MM.1S (cell line): Measurements from ENCODE around the gene GLI1.
A peak's percentile ranks its signal among the peaks of the same experiment; 100 is the strongest.
"Not testable (repeated sequence)": the region's sequence is repeated elsewhere in the genome, so short reads cannot be mapped to it uniquely, and the experiment has no call there.

Experiments
- DNase-seq: peaks from one replicate; pipeline ENCODE4 v3.0.0-alpha.2; 2015
- H2AFZ ChIP-seq: fragments of 300-600 bp; sonication (generic); 2 replicates; pipeline ENCODE4 v1.6.0; 2016; ENCODE audit warnings: antibody characterized with exemption, low read length
- H3F3A ChIP-seq: fragments of 300-600 bp; sonication (generic); 2 replicates; pipeline ENCODE4 v1.6.1; 2016; ENCODE audit warnings: mild to moderate bottlenecking, antibody characterized with exemption, low read length, moderate library complexity, mixed read lengths; ENCODE audit not compliant: insufficient read depth
- H3K27ac ChIP-seq: fragments of 300-600 bp; sonication (generic); 2 replicates; pipeline ENCODE4 v1.5.1; 2016; ENCODE audit warnings: mild to moderate bottlenecking, low read length
- H3K27me3 ChIP-seq: fragments of 300-600 bp; sonication (generic); replicated peaks from 2 replicates; pipeline ENCODE4 v1.6.0; 2016; ENCODE audit warnings: low read length; ENCODE audit not compliant: insufficient read depth
- H3K36me3 ChIP-seq: fragments of 300-600 bp; sonication (generic); replicated peaks from 2 replicates; pipeline ENCODE4 v1.6.1; 2016; ENCODE audit warnings: mild to moderate bottlenecking, low read length, mixed read lengths; ENCODE audit not compliant: insufficient read depth
- H3K4me1 ChIP-seq: fragments of 300-600 bp; sonication (generic); 2 replicates; pipeline ENCODE4 v1.6.1; 2016; ENCODE audit warnings: low read length, mixed read lengths
- H3K4me2 ChIP-seq: fragments of 300-600 bp; sonication (generic); 2 replicates; pipeline ENCODE4 v1.6.0; 2016; ENCODE audit warnings: low read depth, low read length
- H3K4me3 ChIP-seq: fragments of 300-600 bp; sonication (generic); 2 replicates; pipeline ENCODE4 v1.5.1; 2016; ENCODE audit warnings: low read length, mixed read lengths
- H3K79me2 ChIP-seq: fragments of 300-600 bp; sonication (generic); 2 replicates; pipeline ENCODE4 v1.6.1; 2016; ENCODE audit warnings: mixed run types, low read length, mixed read lengths
- H3K9ac ChIP-seq: fragments of 300-600 bp; sonication (generic); 2 replicates; pipeline ENCODE4 v1.6.1; 2016; ENCODE audit warnings: low read length, mixed read lengths
- H3K9me2 ChIP-seq: fragments of 300-600 bp; sonication (generic); replicated peaks from 2 replicates; pipeline ENCODE4 v1.6.1; 2016; ENCODE audit warnings: mild to moderate bottlenecking, low read length, mixed read lengths; ENCODE audit not compliant: insufficient read depth
- H3K9me3 ChIP-seq: fragments of 300-600 bp; sonication (generic); replicated peaks from 2 replicates; pipeline ENCODE4 v1.6.1; 2016; ENCODE audit warnings: mild to moderate bottlenecking, low read length, mixed read lengths; ENCODE audit not compliant: insufficient read depth
- H4K20me1 ChIP-seq: fragments of 300-600 bp; sonication (generic); 2 replicates; pipeline ENCODE4 v1.6.1; 2016; ENCODE audit warnings: mild to moderate bottlenecking, low read length, moderate library complexity, mixed read lengths; ENCODE audit not compliant: insufficient read depth
- EZH2 ChIP-seq: fragments of 300-600 bp; sonication (generic); optimal IDR thresholded peaks from 2 replicates; pipeline ENCODE3; 2017; ENCODE audit warnings: low read depth, mild to moderate bottlenecking, antibody characterized with exemption, low read length, mixed read lengths
- EZH2phosphoT487 ChIP-seq: fragments of 300-600 bp; sonication (generic); IDR thresholded peaks from 2 replicates; pipeline ENCODE4 v1.6.1; 2018; ENCODE audit warnings: antibody characterized with exemption, low read length
- TF ChIP-seq, protein P1 (sequence below): fragments of 300-600 bp; sonication (generic); IDR thresholded peaks from 2 replicates; pipeline ENCODE4 v1.5.1; 2016; ENCODE audit warnings: antibody characterized with exemption, low read length, mixed read lengths

GLI1 gene

DNA sequence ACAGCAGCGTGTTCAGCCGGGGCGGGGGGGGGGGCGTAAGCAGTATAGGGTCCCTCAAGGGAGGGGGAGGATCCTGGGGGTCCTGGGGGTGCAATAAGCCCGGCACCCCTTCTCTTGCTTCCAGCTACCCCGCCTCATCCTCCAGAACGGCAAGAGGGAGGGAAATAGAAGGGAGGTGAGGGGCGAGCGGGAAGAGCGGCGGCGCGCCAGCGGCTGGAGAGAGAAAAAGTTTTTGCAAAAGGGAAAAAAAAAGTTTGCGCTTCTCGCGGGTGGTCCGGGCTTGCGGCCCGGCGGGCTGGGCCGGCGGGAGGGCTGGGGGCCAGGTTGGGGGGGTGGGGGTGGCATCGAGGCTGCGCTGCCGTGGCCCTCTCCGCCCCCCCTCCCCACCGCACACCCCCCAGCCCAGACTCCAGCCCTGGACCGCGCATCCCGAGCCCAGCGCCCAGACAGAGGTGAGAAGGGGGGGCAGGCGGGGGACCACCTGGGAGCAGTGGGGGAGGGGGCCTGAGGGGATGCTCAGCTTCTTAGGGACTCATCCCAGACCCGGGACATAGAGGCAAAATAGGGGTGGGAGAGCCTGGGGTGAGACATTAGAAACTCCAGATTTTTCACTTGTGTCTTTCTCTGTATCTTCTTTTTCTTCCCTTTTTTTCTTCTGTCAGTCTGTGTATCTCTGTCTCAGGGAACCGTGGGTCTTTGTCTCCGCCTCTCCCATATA lies at the start of gene GLI1:
TSS of gene GLI1 (plus strand) at position 36 of the 718 bp plus-strand sequence. CDS start 3,907 bp downstream, outside the sequence.
- peaks cover 24% of the 10 kb centered on the region for H3K4me1 ChIP-seq
- peak within 1 kb of the TSS; percentile 56; the same call in 1 of the 2 replicates for H3K27ac ChIP-seq
- TF ChIP-seq, protein P1, sequence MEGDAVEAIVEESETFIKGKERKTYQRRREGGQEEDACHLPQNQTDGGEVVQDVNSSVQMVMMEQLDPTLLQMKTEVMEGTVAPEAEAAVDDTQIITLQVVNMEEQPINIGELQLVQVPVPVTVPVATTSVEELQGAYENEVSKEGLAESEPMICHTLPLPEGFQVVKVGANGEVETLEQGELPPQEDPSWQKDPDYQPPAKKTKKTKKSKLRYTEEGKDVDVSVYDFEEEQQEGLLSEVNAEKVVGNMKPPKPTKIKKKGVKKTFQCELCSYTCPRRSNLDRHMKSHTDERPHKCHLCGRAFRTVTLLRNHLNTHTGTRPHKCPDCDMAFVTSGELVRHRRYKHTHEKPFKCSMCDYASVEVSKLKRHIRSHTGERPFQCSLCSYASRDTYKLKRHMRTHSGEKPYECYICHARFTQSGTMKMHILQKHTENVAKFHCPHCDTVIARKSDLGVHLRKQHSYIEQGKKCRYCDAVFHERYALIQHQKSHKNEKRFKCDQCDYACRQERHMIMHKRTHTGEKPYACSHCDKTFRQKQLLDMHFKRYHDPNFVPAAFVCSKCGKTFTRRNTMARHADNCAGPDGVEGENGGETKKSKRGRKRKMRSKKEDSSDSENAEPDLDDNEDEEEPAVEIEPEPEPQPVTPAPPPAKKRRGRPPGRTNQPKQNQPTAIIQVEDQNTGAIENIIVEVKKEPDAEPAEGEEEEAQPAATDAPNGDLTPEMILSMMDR: no peak
- no peak for TF ChIP-seq EZH2
- TF ChIP-seq EZH2phosphoT487: no peak

DNA sequence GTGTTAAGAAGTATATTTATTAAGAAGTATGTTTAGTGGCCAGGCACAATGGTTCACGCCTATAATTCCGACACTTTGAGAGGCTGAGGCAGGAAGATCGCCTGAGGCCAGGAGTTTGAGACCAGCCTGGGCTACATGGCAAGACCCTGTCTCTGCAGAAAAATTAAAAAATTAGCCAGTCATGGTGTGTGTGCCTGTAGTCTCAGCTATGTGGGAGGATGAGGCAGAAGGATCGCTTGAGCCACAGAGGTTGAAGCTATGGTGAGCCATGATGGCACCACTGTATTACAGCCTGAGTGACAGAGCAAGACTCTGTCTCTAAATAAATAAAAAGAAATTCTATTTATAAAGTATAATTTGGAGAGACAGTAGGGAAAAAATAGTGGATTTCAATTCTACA lies 49.1 kb upstream of the GLI1 start:
- no peak overlapping the region for H3K4me3 ChIP-seq
- H2AFZ ChIP-seq: no peak overlapping the region
- no peak for DNase-seq
- no peaks in the 10 kb centered on the region for H4K20me1 ChIP-seq
- no peaks in the 10 kb centered on the region for H3K9me3 ChIP-seq
- no peak overlapping the region for H3K9ac ChIP-seq
- TF ChIP-seq, protein P1: no peak
- no peak for TF ChIP-seq EZH2
- no peak for TF ChIP-seq EZH2phosphoT487
- no peaks in the 10 kb centered on the region for H3K9me2 ChIP-seq
- no peaks in the 10 kb centered on the region for H3K36me3 ChIP-seq
- no peak overlapping the region for H3K27ac ChIP-seq
- no peaks in the 10 kb centered on the region for H3K27me3 ChIP-seq
- H3K4me2 ChIP-seq: no peak overlapping the region
- no peaks in the 10 kb centered on the region for H3K79me2 ChIP-seq
- H3F3A ChIP-seq: no peaks in the 10 kb centered on the region
- no peaks in the 10 kb centered on the region for H3K4me1 ChIP-seq

More for the DNA sequence above, at the start of gene GLI1:
- H3K4me3 ChIP-seq: peak within 1 kb of the TSS; percentile 80
- no peaks in the 10 kb centered on the region for H3K9me2 ChIP-seq
- H3K4me2 ChIP-seq: peak within 1 kb of the TSS; percentile 100
- H3K9ac ChIP-seq: peak within 1 kb of the TSS; percentile 50; the same call in 1 of the 2 replicates
- no peaks in the 10 kb centered on the region for H4K20me1 ChIP-seq
- no peaks in the 10 kb centered on the region for H3K9me3 ChIP-seq
- peaks cover 9% of the 10 kb centered on the region for H3F3A ChIP-seq
- peaks cover 19% of the 10 kb centered on the region for H3K27me3 ChIP-seq
- no peak for DNase-seq
- no peaks in the 10 kb centered on the region for H3K36me3 ChIP-seq
- no peaks in the 10 kb centered on the region for H3K79me2 ChIP-seq
- H2AFZ ChIP-seq: peak within 1 kb of the TSS; percentile 94

DNA sequence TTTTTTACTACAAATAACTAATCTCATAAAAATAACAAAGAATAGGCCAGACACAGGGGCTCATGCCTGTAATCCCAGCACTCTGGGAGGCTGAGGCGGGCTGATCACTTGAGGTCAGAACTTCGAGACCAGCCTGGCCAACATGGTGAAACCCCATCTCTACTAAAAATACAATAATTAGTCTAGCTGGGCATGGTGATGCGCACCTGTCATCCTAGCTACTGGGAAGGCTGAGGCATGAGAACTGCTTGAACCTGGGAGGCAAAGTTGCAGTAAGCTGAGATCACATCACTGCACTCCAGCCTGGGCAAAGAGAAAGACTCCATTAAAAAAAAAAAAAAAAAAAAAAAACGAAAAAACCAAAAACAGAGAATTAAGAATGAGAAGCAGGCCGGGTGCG lies 45.4 kb upstream of the GLI1 start:
- not testable (repeated sequence) for H3K36me3 ChIP-seq, H3K9me2 ChIP-seq, H3K9ac ChIP-seq, H3F3A ChIP-seq, H3K9me3 ChIP-seq, H2AFZ ChIP-seq, H3K79me2 ChIP-seq, H3K27ac ChIP-seq, H3K4me2 ChIP-seq, DNase-seq, H3K4me1 ChIP-seq, H3K27me3 ChIP-seq, H3K4me3 ChIP-seq, H4K20me1 ChIP-seq

DNA sequence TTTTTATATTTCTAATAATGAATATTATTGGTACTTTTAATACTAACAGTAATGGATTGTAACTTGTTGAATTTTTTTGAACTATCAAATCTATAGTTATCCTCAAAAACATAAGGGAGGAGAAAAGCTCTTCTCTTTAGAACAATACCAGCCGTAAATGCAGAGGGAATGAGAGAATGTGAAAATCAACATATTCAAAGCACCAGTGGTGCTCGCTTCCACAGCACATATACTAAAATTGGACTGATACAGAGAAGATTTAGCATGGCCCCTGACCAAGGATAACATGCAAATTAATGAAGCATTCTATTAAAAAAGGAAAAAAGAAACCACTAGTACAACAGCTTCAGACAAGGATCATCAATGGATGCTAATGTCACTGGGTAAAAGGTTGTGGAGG lies 44.5 kb upstream of the GLI1 start:
- Histone ChIP-seq H3K9ac (no peak overlapping the region), H3K4me3 (no peak overlapping the region), H3K79me2 (no peaks in the 10 kb centered on the region), H4K20me1 (no peaks in the 10 kb centered on the region), H3K27me3 (no peaks in the 10 kb centered on the region), H3K9me3 (no peaks in the 10 kb centered on the region), H2AFZ (no peak overlapping the region), H3K9me2 (no peaks in the 10 kb centered on the region), H3K27ac (no peak overlapping the region), H3K4me2 (no peak overlapping the region), H3K36me3 (no peaks in the 10 kb centered on the region), H3F3A (no peaks in the 10 kb centered on the region), H3K4me1 (no peaks in the 10 kb centered on the region)
- DNase-seq: no peak
- TF ChIP-seq EZH2 (no peak), EZH2phosphoT487 (no peak)
- TF ChIP-seq, protein P1: no peak
